ENCODE results near the gene SEC14L6.
"Not testable (repeated sequence)": the region's sequence is repeated elsewhere in the genome, so short reads cannot be mapped to it uniquely, and the experiment has no call there.

The SEC14L6 gene

GRCh38 chr22:30566125-30566524 lies 19.6 kb upstream of the SEC14L6 start:
- no peak for DNase-seq (ENCODE audit: low read depth)

- DNase-seq (ENCODE audit: low read depth) = no peak
These were observed 18.8 kb upstream of the SEC14L6 start for GRCh38 chr22:30565341-30565740.

DNA sequence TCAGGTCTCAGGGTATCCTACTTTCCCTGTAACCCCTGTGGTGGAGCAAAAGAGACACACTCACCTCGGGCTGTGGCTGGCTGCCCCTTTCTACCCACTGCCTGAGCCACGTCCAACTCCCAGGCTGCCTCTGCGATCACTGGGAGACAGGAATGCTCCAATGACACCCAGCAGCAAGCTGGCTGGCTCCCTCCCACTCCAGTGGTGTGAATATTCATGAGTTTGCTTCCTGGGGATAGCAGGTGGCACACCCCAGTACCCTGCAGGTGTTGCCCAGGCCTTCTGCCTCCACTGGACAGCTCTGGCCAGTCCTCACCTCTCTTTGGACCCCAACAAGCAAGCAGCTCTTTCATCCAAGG lies 18.2 kb upstream of the SEC14L6 start:
- DNase-seq (ENCODE audit: low read depth) = no peak

DNA sequence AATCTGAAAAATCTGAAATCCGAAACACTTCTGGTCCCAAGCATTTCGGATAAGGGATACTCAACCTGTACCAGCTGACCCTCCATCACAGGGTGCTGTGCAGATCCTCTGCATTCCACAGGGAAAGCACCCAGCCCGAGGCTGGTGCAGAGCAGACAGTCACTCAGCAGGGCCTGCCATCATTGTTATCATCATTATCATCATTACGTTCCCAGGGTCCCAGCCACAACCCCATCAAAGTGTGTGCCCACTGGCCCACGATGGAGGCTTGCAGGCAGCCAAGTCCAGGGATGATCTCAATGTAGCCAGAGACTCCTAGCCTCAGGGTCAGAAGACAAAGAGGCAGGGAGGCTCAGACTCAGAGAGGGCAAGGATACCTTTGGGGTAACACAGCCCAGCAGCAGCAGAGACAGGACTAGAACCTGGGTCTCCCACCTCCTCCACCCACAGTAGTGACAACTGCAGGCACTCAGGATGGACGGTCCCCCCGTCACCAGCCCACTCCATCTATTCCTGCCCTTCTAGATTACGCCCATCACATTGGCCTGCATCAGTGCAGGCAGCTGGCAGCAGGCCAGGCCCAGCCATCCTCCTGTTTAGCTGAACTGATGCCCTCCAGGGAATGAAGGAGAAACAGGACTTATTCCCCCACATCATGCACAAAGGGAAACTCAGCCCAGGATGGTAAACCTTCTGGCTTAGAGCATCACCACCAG lies 17.7 kb upstream of the SEC14L6 start:
- DNase-seq (ENCODE audit: low read depth) = no peak

- DNase-seq (ENCODE audit: low read depth) = no peak
These were observed 15.8 kb upstream of the SEC14L6 start for GRCh38 chr22:30562366-30562765.

DNA sequence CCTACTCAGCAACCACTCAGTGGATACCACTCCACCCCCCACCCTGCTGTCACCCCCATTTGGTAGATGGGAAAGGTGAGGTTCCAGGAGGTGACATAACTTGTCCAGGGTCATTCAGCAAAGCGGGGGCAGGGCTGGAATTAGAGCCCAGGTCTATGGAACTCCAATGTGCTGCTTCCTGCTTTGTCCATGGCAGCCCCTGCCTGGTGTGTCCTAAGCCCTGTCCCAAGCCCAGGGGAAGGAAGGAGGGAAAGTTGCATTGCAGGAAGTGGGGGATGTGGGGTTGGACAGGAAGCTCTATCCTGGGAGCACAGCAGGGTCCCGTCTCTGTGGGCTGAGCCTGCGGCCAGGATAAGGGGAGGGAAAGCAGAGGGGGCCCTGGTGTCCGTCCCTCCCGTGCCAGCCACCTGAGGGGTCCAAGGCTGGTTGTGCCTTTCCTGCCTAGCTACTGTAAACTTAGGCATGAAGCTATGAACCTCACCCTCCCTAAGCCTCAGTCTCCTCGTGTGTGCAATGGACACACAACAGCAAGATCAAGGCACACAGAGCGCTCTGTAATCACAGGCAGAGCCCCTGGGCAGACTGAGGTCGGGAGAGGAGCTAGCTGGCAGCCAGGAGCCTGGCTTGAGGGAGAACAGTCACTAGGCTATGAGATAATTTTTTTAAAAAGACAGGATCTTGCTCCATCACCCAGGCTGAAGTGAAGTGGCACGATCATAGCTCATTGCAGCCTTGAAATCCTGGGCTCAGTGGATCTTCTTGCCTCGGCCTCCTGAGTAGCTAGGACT lies 15.1 kb upstream of the SEC14L6 start:
- no peak for DNase-seq (ENCODE audit: low read depth)

- DNase-seq (ENCODE audit: low read depth) = not testable (repeated sequence)
These were observed 14.2 kb upstream of the SEC14L6 start for GRCh38 chr22:30560643-30561202.

DNA sequence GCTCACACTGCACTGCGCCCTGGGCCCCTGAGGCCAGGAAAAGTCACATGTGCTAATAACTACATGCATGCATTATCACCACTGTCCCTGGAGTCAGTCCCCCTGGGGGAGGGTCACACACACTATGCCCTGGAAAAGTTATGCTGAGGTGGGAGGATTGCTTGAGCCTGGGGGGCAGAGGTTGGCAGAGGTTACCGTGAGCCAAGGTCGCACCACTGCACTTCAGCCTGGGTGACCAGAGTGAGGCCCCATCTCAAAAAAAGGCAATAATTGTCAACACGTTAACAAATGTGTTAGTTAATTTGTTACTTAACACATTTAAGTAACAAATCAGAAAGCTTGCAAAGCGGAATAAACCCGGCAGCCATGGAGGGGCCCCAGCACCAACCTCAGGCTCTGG lies 13.3 kb upstream of the SEC14L6 start:
- no peak for DNase-seq (ENCODE audit: low read depth)

DNA sequence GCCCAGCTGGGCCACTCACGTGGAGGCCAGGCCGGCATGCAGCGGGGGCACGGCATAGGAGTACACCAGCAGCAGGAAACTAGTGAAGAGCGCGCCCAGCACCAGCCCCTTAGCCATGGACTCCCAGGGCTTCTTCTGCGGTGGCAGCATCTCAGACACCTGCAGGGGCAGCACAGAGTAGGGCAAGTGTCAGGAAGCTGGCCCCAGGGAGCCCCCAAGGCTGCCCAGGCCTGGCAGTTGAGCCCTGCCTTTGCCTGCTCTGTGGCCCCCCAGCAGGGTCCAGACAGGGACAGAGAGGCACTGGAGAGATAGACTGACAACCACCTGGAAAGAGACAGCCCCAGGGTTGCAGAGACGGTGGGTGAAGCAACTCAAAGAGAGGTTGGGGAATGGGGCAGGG lies 10.7 kb upstream of the SEC14L6 start:
- no peak for DNase-seq (ENCODE audit: low read depth)

DNA sequence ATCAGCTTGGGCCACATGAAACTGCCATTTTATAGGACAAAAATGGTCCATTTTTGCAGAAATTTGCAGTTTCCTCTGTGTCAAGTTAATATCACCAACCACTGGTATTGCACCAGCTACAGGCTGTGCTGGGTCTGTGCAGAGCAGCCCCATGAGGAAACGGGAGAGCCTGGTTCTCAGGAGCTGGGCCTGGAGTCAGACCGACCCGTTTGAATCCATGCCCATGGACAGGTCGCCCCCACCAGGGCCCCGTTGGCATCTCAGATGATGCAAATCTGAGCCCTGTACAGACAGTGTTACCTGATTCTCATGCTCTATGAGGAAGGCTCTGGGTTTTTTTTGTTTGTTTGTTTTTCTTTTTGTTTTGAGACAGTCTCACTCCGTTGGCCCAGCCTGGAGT lies 9.8 kb upstream of the SEC14L6 start:
- no peak for DNase-seq (ENCODE audit: low read depth)

DNA sequence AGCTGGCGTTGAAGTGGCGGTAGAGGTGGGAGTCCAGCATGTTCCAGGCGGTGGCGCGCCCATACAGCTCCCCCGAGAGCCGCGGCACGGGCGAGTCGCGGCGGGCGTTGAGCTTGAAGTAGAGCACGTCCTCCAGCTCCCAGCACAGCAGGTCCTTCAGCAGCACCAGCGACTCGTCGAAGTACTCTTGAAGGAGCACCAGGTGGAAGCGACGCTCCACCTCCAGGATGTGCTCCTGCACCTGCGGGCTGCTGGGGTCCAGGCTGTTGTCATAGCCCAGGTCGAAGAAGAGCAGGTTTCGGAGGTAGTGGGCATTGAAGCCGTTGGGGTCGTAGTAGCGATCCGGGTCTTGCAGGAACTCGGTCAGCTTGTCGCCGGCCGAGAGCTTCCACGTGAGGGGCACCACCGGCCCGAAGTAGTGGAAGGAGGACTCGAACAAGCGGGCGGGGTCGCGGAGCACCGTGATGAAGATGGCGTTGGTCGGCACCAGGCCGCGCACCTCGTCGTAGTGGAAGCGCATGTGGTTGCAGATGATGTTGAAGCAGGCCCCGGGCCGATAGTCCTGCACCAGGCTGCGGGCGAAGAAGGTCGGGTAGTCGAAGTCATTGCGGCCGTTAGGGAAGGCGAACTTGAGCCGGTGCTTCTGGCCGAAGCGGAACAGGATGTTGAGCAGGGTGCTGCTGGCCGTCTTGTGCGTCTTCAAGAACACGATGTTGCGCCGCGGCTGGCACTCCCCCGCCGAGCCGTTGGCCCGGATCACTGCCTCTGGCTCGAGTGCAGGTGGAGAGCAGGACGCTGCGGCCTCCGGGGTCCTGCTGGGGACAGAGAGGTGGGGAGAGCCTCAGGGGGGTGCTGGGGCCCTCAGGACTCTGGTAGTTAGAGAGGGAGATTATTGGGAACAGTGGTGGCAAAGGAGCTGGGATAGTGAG lies 9.0 kb upstream of the SEC14L6 start:
- DNase-seq (ENCODE audit: low read depth) = no peak

DNA sequence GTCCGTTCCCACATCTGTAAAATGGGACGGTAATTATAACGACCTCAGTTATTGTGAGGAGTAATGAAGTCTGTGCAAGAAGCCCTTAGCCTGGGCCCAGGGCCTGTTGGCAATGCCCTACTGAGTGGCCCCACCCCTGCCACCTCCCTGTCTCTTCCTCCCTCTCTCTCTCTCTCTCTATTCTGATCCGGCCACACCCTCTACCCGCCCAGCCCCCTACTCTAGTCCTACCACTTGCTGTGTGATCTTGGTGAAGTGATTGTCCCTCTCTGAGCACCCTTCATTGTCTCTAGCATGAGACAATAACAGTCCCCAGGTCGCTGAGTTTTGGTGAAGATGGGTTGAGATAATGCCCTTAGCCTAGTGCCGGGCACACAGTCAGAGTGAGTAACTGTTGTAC lies 7.4 kb upstream of the SEC14L6 start:
- no peak for DNase-seq (ENCODE audit: low read depth)

DNA sequence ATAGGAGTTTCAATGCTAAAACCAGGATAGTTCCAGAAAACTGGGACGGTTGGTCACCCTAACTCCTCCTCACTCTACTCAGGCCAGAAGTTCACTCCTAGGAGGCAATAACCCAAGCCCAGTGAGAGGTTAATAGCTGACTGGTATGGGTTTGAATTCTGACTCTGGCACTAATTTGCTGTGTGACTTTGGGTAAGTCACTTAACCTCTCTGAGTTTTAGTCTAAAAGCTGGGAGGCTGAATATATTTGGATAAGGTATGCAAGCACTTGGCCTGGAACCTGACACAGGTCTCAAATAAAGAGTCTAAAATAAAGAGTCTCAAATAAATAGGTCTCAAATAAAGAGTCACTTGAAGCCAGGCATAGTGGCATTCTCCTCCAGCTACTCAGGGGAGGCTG lies 6.2 kb upstream of the SEC14L6 start:
- DNase-seq (ENCODE audit: low read depth) = no peak

DNA sequence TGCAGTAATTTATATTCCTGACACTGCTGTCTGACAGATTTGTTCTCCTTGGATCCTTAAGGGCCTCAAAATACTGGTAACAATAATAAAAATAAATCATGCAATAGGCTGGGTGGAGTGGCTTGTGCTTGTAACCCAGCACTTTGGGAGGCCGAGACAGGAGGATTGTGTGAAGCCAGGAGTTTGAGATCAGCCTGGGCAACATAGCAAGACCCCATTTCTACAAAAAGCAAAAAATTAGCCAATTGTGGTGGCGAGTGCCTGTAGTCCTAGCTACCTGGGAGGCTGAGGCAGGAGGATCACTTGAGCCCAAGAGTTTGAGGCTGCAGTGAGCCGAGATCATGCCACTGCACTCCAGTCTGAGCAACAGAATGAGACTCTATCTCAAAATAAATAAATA lies 5.3 kb upstream of the SEC14L6 start:
- DNase-seq (ENCODE audit: low read depth) = not testable (repeated sequence)

DNA sequence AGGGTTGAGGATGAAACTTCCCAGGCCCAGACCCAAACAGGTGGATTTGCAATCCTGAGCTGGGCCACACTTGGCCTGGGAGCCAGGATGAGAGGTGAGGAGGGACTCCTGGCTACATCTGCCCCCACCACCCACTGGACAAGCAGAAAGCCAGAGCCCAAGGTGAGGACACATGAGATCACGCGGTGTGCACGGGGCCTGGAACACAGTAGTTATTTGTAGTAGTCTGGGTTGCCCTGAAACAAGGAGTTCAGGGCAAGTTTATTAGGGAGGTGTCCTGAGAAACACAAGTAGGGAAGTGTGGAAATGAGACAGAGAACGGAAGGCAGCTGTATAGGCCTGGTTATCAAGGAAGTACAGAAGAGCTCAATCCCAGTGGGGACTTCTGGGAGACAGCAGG lies 647 bp upstream of the SEC14L6 start:
- DNase-seq (ENCODE audit: low read depth) = no peak

- no peak for DNase-seq (ENCODE audit: low read depth)
These were observed 3.7 kb downstream of the SEC14L6 start for GRCh38 chr22:30542811-30543188.

DNA sequence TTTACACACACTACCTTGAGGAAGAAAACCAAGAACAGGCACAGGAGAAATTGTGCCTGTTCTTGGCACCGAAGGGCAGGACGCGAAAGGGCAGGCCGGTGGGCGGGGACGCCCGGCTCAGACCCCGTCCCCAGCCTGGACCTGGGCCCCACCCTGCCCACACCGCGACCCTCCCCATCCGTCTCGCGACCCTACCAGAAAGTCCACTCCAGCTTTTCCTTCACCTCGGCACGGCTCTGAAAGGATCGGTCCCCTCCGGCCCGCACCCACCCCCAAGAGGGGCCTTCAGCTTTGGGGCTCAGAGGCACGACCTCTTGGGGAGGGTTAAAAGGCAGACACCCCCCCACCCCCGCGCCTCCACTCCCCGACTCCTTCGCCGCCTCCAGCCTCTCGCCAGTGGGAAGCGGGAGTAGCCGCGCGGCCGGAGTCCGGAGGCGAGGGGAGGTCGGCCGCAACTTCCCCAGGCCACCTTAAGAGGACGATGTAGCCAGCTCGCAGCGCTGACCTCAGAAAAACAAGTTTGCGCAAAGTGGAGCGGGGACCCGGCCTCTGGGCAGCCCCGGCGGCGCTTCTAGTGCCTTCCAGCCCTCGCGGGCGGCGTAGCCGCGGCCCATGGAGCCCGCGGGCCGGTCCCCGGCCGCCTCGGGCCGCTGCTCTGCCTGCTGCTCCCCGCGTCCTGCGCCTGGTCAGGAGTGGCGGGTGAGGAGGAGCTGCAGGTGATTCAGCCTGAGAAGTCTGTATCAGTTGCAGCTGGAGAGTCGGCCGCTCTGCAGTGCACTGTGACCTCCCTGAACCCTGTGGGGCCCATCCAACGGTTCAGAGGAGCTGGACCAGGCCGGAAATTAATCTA lies 4.4 kb downstream of the SEC14L6 start:
- no peak for DNase-seq (ENCODE audit: low read depth)

DNA sequence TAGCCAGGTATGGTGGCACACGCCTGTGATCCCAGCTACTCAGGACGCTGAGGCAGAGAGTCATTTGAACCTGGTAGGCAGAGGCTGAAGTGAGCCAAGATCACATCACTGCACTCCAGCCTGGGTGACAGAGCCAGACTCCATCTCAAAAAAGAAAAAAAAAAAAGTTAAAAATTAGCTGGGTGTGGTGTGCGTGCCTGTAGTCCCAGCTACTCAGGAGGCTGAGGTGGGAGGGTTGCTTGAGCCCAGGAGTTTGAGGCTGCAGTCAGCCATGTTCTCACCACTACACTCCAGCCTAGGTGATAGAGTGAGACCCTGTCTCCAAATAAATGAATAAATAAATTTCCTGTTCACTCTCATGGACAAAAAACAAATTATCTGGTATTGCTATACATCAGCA lies 5.0 kb downstream of the SEC14L6 start:
- not testable (repeated sequence) for DNase-seq (ENCODE audit: low read depth)

DNA sequence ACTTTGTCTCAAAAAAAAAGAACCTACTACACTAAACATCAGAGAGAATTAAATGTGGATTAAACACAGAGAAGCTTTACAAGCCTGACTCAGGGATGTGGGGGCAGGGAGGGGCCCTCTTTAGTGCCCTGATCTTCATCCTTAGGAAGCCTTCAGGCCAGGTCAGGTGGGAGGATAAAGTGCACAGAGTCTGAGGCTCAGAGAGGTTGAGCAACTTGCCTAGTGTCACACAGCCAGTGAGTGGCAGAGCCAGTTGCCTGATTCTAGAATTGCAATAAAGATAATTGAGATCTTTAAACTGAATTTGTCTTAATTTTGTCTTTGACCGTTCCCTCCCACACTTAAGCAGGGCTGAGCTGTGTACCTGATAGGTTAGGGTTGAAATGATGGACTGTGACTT lies 7.2 kb downstream of the SEC14L6 start:
- no peak for DNase-seq (ENCODE audit: low read depth)

DNA sequence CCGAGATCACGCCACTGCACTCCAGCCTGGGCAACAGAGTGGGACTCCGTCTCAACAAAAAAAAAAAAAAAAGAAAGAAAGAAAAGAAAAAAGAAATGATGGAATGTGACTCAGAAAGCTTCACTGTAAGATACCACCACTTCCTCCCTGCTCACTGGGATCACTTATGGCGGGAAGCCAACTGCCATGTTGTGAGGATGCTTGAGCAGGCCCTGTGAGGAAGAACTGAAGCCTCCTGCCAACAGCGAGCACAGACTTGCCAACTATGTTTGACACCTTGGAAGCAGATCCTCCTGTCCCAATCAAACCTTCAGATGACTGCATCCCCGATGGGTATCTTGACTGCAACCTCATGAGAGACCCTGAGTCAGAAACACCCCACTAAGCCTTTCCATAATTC lies 8.3 kb downstream of the SEC14L6 start:
- no peak for DNase-seq (ENCODE audit: low read depth)

GRCh38 chr22:30537083-30537731 lies 9.3 kb downstream of the SEC14L6 start:
- no peak for DNase-seq (ENCODE audit: low read depth)
